Lower leg skin (tissue), 4 donors: ENCODE data around the gene ZNF823. TPM values are rescaled to one million over a fixed set of nuclear protein-coding genes. Genes with fewer than 3 reads are reported as not detected.

Experiments used
- total RNA-seq, 4 donors: library from RNA; depleted of rRNA; stranded (reverse); fragments of >200 nt; gene quantifications; one replicate each; pipeline ENCODE4 v1.1.0, GENCODE V29; 2016

ZNF823 gene
- total RNA-seq, 4 donors from 2014 or later: 5.5 to 8.4 (median 6.5) TPM

Other genes starting within 250 kb of the ZNF823 start
- gene ZNF653, start 233.1 kb downstream of the ZNF823 start, total RNA-seq: 10 to 100 TPM in 3 of 4 donors, 1 to 10 TPM in 1; 8.4 to 16.9 (median 11.6) TPM
- 10 to 100 TPM; 55.9 to 82.8 (median 57.7) TPM for gene ECSIT, start 209.8 kb downstream of the ZNF823 start, total RNA-seq
- gene CNN1, start 200.1 kb downstream of the ZNF823 start, total RNA-seq: 10 to 100 TPM in 3 of 4 donors, 1 to 10 TPM in 1; 7.7 to 72.3 (median 19.7) TPM
- 10 to 100 TPM; 22.3 to 41.5 (median 35.4) TPM for gene ELOF1, start 179.7 kb downstream of the ZNF823 start, total RNA-seq
- gene ACP5, start 161.3 kb downstream of the ZNF823 start, total RNA-seq: 10 to 100 TPM; 29.0 to 63.5 (median 52.1) TPM
- gene ZNF627, start 141.5 kb downstream of the ZNF823 start, total RNA-seq: 10 to 100 TPM in 3 of 4 donors, 1 to 10 TPM in 1; 8.6 to 12.1 (median 11.2) TPM
- 1 to 10 TPM; 3.5 to 6.4 (median 6.0) TPM for gene ZNF441, start 28.1 kb upstream of the ZNF823 start, total RNA-seq
- gene ZNF491, start 59.6 kb upstream of the ZNF823 start, total RNA-seq: 1 to 10 TPM in 2 of 4 donors, under 1 TPM in 1, not detected in 1; 0.74 to 2.1 (median 1.3) TPM
- gene ZNF440, start 75.3 kb upstream of the ZNF823 start, total RNA-seq: 10 to 100 TPM; 18.1 to 37.1 (median 29.0) TPM
- 1 to 10 TPM; 4.3 to 9.0 (median 7.5) TPM for gene ZNF439, start 109.8 kb upstream of the ZNF823 start, total RNA-seq
- 1 to 10 TPM; 2.0 to 5.5 (median 3.8) TPM for gene ZNF69, start 148.8 kb upstream of the ZNF823 start, total RNA-seq
- 10 to 100 TPM; 11.9 to 19.3 (median 16.4) TPM for gene ZNF700, start 186.2 kb upstream of the ZNF823 start, total RNA-seq
- 1 to 10 TPM; 1.9 to 7.8 (median 4.3) TPM for gene ZNF763, start 226.1 kb upstream of the ZNF823 start, total RNA-seq